Neural crest cell (in vitro differentiated cells): ENCODE results near the gene ZNF614. TPM values are rescaled to one million over a fixed set of nuclear protein-coding genes. Genes with fewer than 3 reads are reported as not detected.

Experiments
- DNase-seq: peaks from one replicate; pipeline ENCODE4 v3.0.0; 2021; ENCODE audit warnings: low read depth, mixed read lengths, low spot score
- H3K27ac Mint-ChIP-seq: one replicate; pipeline ENCODE4 v1.8.0; 2021; ENCODE audit warnings: mild to moderate bottlenecking, mixed read lengths; ENCODE audit not compliant: unreplicated experiment
- H3K27me3 Mint-ChIP-seq: 2 replicates; pipeline ENCODE4 v1.8.0; 2021; ENCODE audit warnings: low read depth, mild to moderate bottlenecking, mixed read lengths
- H3K36me3 Mint-ChIP-seq: 2 replicates; pipeline ENCODE4 v1.8.0; 2021; ENCODE audit warnings: low read depth, mild to moderate bottlenecking, mixed read lengths
- H3K4me1 Mint-ChIP-seq: 2 replicates; pipeline ENCODE4 v1.8.0; 2021; ENCODE audit warnings: mixed read lengths
- H3K4me3 Mint-ChIP-seq: one replicate; pipeline ENCODE4 v1.8.0; 2021; ENCODE audit warnings: mild to moderate bottlenecking, mixed read lengths
- H3K9me3 Mint-ChIP-seq: 2 replicates; pipeline ENCODE4 v1.8.0; 2021; ENCODE audit warnings: mixed read lengths
- total RNA-seq: library from RNA; stranded (reverse); gene quantifications from 2 replicates; pipeline ENCODE4 v1.2.1, GENCODE V29; 2021
- TF ChIP-seq, protein P1 (sequence below): fragments of 200-600 bp; sonication (generic); conservative IDR thresholded peaks from 2 replicates; pipeline ENCODE4 v1.5.0; 2021; ENCODE audit warnings: antibody characterized with exemption, mild to moderate bottlenecking

ZNF614 gene
- total RNA-seq, 1 donor from 2014 or later = 11.5 TPM

DNA sequence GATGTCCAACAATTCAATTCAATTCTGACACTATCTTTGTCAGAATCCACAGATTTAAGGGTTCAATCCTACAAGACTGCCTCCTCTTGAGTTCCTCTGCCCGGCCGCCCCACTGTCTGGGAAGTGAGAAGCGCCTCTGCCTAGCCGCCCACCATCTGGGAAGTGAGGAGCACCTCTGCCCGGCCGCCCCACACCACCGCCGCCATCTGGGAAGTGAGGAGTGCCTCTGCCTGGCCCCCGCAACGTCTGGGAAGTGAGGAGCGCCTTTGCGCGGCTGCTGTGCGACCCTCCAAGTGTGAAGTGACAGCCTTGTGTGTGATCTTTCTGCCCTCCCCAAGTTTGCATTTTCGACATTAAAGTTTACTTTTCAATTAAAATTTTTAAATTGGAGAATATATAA, 6.0 kb downstream of the ZNF614 start:
- Mint-ChIP-seq H3K27me3 (no peaks in the 10 kb centered on the region), H3K4me3 (no peak overlapping the region), H3K27ac (no peak overlapping the region), H3K4me1 (peaks cover 5% of the 10 kb centered on the region), H3K36me3 (peaks cover 93% of the 10 kb centered on the region), H3K9me3 (peaks cover 39% of the 10 kb centered on the region)
- DNase-seq = no peak
- TF ChIP-seq, protein P1, sequence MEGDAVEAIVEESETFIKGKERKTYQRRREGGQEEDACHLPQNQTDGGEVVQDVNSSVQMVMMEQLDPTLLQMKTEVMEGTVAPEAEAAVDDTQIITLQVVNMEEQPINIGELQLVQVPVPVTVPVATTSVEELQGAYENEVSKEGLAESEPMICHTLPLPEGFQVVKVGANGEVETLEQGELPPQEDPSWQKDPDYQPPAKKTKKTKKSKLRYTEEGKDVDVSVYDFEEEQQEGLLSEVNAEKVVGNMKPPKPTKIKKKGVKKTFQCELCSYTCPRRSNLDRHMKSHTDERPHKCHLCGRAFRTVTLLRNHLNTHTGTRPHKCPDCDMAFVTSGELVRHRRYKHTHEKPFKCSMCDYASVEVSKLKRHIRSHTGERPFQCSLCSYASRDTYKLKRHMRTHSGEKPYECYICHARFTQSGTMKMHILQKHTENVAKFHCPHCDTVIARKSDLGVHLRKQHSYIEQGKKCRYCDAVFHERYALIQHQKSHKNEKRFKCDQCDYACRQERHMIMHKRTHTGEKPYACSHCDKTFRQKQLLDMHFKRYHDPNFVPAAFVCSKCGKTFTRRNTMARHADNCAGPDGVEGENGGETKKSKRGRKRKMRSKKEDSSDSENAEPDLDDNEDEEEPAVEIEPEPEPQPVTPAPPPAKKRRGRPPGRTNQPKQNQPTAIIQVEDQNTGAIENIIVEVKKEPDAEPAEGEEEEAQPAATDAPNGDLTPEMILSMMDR = no peak

DNA sequence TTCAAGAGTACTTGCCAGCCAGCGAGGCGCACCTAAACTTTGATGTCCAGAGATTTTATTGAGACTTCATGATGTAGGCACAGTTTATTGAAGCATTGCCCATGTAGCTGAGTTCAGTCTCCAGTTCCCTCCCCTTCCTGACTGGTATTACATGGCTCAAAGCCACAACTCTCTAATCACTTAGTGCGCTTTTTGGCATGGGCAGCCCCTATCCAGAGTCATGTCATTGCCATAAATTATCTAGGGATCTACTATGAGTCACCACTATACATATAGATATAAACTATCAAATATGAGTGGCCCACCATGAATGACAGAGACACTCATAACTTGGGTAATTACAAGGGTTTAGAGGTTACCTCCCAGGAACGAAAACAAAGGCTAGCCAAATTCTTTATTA, 7.7 kb downstream of the ZNF614 start:
- H3K4me1 Mint-ChIP-seq = no peaks in the 10 kb centered on the region
- no peaks in the 10 kb centered on the region for H3K27me3 Mint-ChIP-seq
- no peak overlapping the region for H3K4me3 Mint-ChIP-seq
- DNase-seq = no peak
- peaks cover 46% of the 10 kb centered on the region for H3K9me3 Mint-ChIP-seq
- no peak overlapping the region for H3K27ac Mint-ChIP-seq
- peaks cover 93% of the 10 kb centered on the region for H3K36me3 Mint-ChIP-seq
- TF ChIP-seq, protein P1 = no peak

DNA sequence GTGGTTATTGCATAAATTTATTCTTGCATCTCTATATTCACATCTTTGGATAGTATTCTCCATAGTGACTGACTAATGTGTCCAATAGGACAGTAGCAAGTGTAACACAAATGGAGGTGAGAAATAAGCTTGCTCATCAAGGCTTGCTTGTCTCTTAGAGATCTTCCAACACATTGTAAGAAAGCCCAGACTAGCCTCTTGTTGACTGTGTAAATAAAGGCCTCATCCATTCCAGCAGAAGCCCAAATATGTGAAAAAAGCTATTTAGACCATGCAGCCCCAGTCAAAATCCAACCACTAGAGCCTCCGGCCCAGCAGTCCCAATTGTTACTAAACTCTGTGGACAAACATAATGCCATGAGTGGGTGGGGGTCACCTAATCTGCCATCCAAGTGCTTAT, 17.5 kb downstream of the ZNF614 start:
- H3K4me1 Mint-ChIP-seq = peaks cover 17% of the 10 kb centered on the region
- peaks cover 26% of the 10 kb centered on the region for H3K9me3 Mint-ChIP-seq
- peaks cover 69% of the 10 kb centered on the region for H3K36me3 Mint-ChIP-seq
- peak overlapping the region; percentile 77 for H3K4me3 Mint-ChIP-seq
- DNase-seq = no peak
- no peak overlapping the region for H3K27ac Mint-ChIP-seq
- TF ChIP-seq, protein P1 = no peak
- H3K27me3 Mint-ChIP-seq = no peaks in the 10 kb centered on the region

DNA sequence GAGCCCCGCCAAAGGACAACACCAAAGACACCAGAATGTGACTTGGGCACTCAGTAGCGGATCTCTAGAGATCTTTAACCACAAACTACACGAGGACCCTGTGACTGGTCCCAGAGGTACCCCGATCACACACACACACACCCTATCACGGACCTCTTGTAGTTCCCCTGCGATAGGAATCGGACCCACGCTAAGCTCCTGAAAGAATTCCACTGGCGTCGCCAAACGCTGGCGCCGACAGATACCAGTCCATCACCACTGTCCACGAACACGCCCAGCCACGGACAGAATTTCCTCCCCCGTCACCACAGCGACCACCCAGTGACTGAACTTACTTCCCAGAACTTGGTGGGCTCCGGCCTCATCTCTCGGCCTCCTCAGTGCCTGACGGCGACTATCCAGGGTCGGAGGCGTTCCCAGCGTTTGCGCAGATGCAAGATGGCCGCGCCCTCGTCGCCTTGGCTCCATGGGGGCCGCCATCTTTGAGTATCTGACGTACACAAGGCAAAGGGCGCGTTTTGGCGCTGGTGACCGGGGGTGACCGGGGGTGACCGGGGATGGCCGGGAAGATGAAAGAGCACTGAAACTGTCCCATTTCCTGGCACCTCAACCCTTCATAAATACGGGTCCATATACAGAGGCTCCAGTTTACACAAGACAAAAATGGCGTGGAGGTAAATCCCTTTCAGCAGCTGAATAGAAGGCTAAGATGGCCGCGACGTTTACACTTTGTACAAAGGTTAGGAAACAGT, 20.2 kb downstream of the ZNF614 start, which contains the start of gene ZNF615:
ZNF615 (minus strand) TSS at position 406 of the 752 bp plus-strand sequence. CDS start 4,500 bp downstream, outside the sequence.
- peak; percentile 88 for DNase-seq
- TF ChIP-seq, protein P1 = no peak
- H3K27me3 Mint-ChIP-seq = no peaks in the 10 kb centered on the region
- H3K4me1 Mint-ChIP-seq = peaks cover 17% of the 10 kb centered on the region
- peaks cover 26% of the 10 kb centered on the region for H3K9me3 Mint-ChIP-seq
- H3K4me3 Mint-ChIP-seq = peak within 1 kb of the TSS; percentile 96
- H3K36me3 Mint-ChIP-seq = peaks cover 65% of the 10 kb centered on the region
- peak within 1 kb of the TSS; percentile 99 for H3K27ac Mint-ChIP-seq

DNA sequence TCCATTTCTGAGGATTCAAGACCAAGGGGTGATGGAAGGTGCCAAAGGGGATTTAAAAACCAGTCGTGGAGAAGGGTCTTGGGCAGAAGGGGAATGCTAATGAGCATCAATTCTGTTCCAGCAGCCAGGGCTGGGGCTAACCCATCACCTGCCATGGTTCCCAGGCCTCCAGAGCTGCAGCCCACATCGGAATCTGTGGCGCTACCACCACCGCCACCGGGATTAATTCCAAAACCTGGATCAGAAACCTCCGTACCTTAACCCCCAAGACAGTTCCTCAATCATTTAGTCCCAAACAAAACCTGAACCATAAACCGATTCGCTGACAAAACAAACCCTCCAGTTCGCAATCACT, 20.8 kb downstream of the ZNF614 start:
- TF ChIP-seq, protein P1 = no peak
- H3K27me3 Mint-ChIP-seq = no peaks in the 10 kb centered on the region
- peaks cover 62% of the 10 kb centered on the region for H3K36me3 Mint-ChIP-seq
- H3K4me3 Mint-ChIP-seq = peak overlapping the region; percentile 96
- H3K27ac Mint-ChIP-seq = peak overlapping the region; percentile 99
- peaks cover 17% of the 10 kb centered on the region for H3K4me1 Mint-ChIP-seq
- H3K9me3 Mint-ChIP-seq = peaks cover 25% of the 10 kb centered on the region
- peak; percentile 3 for DNase-seq
